GM12875 (cell line): ENCODE data around the gene KCNJ12.

Source experiments
- H3K4me3 ChIP-seq: one replicate; pipeline ENCODE4 v1.5.1; 2011; ENCODE audit warnings: low read depth, low read length, control low read depth
- CTCF ChIP-seq: IDR thresholded peaks from 2 replicates; pipeline ENCODE4 v1.5.1; 2011; ENCODE audit warnings: low read depth, mild to moderate bottlenecking, control low read depth, inconsistent platforms, low read length, moderate library complexity, borderline replicate concordance; ENCODE audit not compliant: insufficient read depth

Gene KCNJ12

GRCh38 chr17:21382560-21383495, 6.7 kb downstream of the KCNJ12 start:
- no peak for TF ChIP-seq CTCF
- H3K4me3 ChIP-seq, result no peak overlapping the region

- TF ChIP-seq CTCF, result no peak
- no peak overlapping the region for H3K4me3 ChIP-seq
Observed at GRCh38 chr17:21385281-21385845, 9.2 kb downstream of the KCNJ12 start.

- no peak overlapping the region for H3K4me3 ChIP-seq
- TF ChIP-seq CTCF, result no peak
Observed at GRCh38 chr17:21387616-21388015, 11.5 kb downstream of the KCNJ12 start.

GRCh38 chr17:21388066-21388465, 11.9 kb downstream of the KCNJ12 start:
- H3K4me3 ChIP-seq, result no peak overlapping the region
- no peak for TF ChIP-seq CTCF

- no peak overlapping the region for H3K4me3 ChIP-seq
Observed at GRCh38 chr17:21388944-21389343, 12.8 kb downstream of the KCNJ12 start.

GRCh38 chr17:21389394-21389793, 13.2 kb downstream of the KCNJ12 start:
- H3K4me3 ChIP-seq, result no peak overlapping the region
- TF ChIP-seq CTCF, result no peak

More at GRCh38 chr17:21388944-21389343, 12.8 kb downstream of the KCNJ12 start:
- TF ChIP-seq CTCF, result no peak

GRCh38 chr17:21390294-21390693, 14.1 kb downstream of the KCNJ12 start:
- no peak for TF ChIP-seq CTCF
- no peak overlapping the region for H3K4me3 ChIP-seq
